ENCODE measurements around the gene ABCB11. TPM values are rescaled to one million over a fixed set of nuclear protein-coding genes. Genes with fewer than 3 reads are reported as not detected.

ABCB11 gene
- total and polyA plus RNA-seq, 2 of the 4 experiments (the other 2 are of a cell fraction), result not detected

GRCh38 chr2:169006665-169007064 is 24.5 kb downstream of the ABCB11 start:
- Histone ChIP-seq H2BK20ac (ENCODE audit: low read depth, low read length) (no peak overlapping the region), H2AK9ac (replicated peaks; ENCODE audit: low read depth, low read length, poor library complexity) (no peak overlapping the region), H2BK15ac (ENCODE audit: low read depth, low read length) (no peak overlapping the region), H3K23ac (ENCODE audit: low read depth, low read length) (no peak overlapping the region), H3K14ac (replicated peaks; ENCODE audit: low read depth, low read length) (no peak overlapping the region), H4K8ac (ENCODE audit: low read depth in 2 of 2, low read length in 2 of 2) (no peak overlapping the region), H3K36me3 (ENCODE audit: control insufficient read depth, insufficient read depth, low read length) (no peaks in the 10 kb centered on the region), H4K20me1 (ENCODE audit: insufficient read depth, low read length) (no peaks in the 10 kb centered on the region), H3K9me3 (ENCODE audit: control insufficient read depth, insufficient read depth, low read length) (no peaks in the 10 kb centered on the region), H3K18ac (ENCODE audit: low read depth, low read length) (no peak overlapping the region), H2AK5ac (ENCODE audit: low read depth, low read length) (no peak overlapping the region), H4K91ac (ENCODE audit: insufficient read depth, low read depth, low read length) (no peak overlapping the region), H3K4ac (ENCODE audit: low read depth, low read length) (no peak overlapping the region), H3K9ac (ENCODE audit: low read depth, low read length) (no peak overlapping the region), H2AFZ (replicated peaks; ENCODE audit: low read length, poor library complexity) (no peak overlapping the region), H3K79me1 (ENCODE audit: low read depth in 1 of 2, low read length in 2 of 2) (no peaks in the 10 kb centered on the region), H3K4me1 (ENCODE audit: control insufficient read depth, insufficient read depth, low read length) (no peaks in the 10 kb centered on the region), H3K9me1 (ENCODE audit: insufficient read depth, low read length) (no peaks in the 10 kb centered on the region), H2BK5ac (ENCODE audit: low read depth, low read length, poor library complexity, severe bottlenecking) (no peak overlapping the region), H3K27me3 (ENCODE audit: control insufficient read depth, insufficient read depth, low read length) (no peaks in the 10 kb centered on the region), H3K27ac (ENCODE audit: insufficient read depth, low read length) (no peak overlapping the region), H4K5ac (ENCODE audit: low read depth, low read length) (no peak overlapping the region), H2BK120ac (ENCODE audit: low read depth, low read length) (no peak overlapping the region), H3K4me2 (ENCODE audit: low read depth, low read length) (no peak overlapping the region), H3K56ac (ENCODE audit: extremely low read depth, insufficient read depth, low read length) (no peak overlapping the region), H3K4me3 (ENCODE audit: insufficient read depth, low read depth, low read length) (no peak overlapping the region)
- ChIA-PET CTCF (no interaction called here), POLR2A (ENCODE audit: unreplicated experiment) (no interaction called here)
- intact Hi-C loops (cut with micrococcal nuclease), result no loop called here
- no TSS peak for BruUV-seq (replicated peaks)
- dilution Hi-C loops (cut with HindIII; ENCODE audit: low sequenced_read_pairs, unreplicated experiment), result no loop called here
- DNase-seq, result no peak
- TF ChIP-seq RFX5 (IDR thresholded peaks at IDR 0.05; ENCODE audit: low read depth, low read length) (no peak), BHLHE40 (IDR thresholded peaks at IDR 0.05; ENCODE audit: low read depth, low read length) (no peak), ELK1 (IDR thresholded peaks at IDR 0.05; ENCODE audit: borderline replicate concordance, low read depth, low read length) (no peak), USF2 (IDR thresholded peaks at IDR 0.05; ENCODE audit: low read depth, low read length) (no peak), RCOR1 (IDR thresholded peaks at IDR 0.05; ENCODE audit: insufficient replicate concordance, low read length) (no peak), CHD1 (IDR thresholded peaks at IDR 0.05; ENCODE audit: low read depth, low read length) (no peak), CTCF (conservative IDR thresholded peaks at IDR 0.05; ENCODE audit: low read depth, low read length) (no peak), MAZ (IDR thresholded peaks at IDR 0.05; ENCODE audit: borderline replicate concordance, low read depth, low read length) (no peak), MXI1 (IDR thresholded peaks at IDR 0.05; ENCODE audit: borderline replicate concordance, low read depth, low read length) (no peak), SMC3 (IDR thresholded peaks at IDR 0.05; ENCODE audit: low read depth, low read length) (no peak), FOS (IDR thresholded peaks at IDR 0.05; ENCODE audit: low read depth, low read length) (no peak), POLR2A (IDR thresholded peaks at IDR 0.05; ENCODE audit: low read depth, low read length) (no peak), CEBPB (IDR thresholded peaks at IDR 0.05; ENCODE audit: low read depth, low read length) (no peak), MAFK (IDR thresholded peaks at IDR 0.05; ENCODE audit: low read depth, low read length) (no peak), NFE2L2 (IDR thresholded peaks at IDR 0.05; ENCODE audit: low read depth, low read length) (no peak), RAD21 (IDR thresholded peaks at IDR 0.05; ENCODE audit: low read length) (no peak)
- in situ Hi-C loops (cut with MboI; ENCODE audit: low sequenced_read_pairs), result no loop called here
- no CpG with 5 or more reads among the region's 5 CpGs for WGBS, 2 experiments (ENCODE audit: extremely low coverage in 2 of 2, insufficient read length in 1 of 2)
- ATAC-seq (ENCODE audit: low read depth), result no peak

Data from IMR-90 (cell line).